ENCODE measurements around the gene DDX56. TPM values are rescaled to one million over a fixed set of nuclear protein-coding genes. Genes with fewer than 3 reads are reported as not detected.

The DDX56 gene
- total RNA-seq, 1 experiment from 2014 or later: 83.1 TPM

DNA sequence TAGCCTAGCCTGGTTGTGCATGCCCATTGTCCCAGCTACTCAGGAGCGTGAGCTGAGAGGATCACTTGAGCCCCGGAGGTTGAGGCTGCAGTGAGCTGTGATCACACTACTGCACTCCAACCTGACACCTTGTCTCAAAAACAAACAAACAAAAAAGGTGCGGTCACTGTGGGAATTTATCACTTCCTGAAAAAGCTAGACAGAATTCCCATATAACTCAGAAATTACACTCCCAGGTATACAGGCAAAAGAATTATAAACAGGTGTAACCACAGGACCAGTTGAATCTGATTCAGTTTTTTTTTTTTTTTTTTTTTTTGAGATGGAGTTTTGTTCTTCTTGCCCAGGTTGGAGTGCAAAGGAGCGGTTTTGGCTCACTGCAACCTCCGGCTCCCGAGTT, 29.5 kb upstream of the DDX56 start:
- H3K9me3 Mint-ChIP-seq: no peaks in the 10 kb centered on the region
- H3K27ac Mint-ChIP-seq: no peak overlapping the region
- CTCF ChIA-PET: no interaction called here
- ATAC-seq (no peak), DNase-seq (ENCODE audit: low spot score) (no peak)
- H3K27me3 Mint-ChIP-seq (ENCODE audit: low read depth): peaks cover 9% of the 10 kb centered on the region
- TF ChIP-seq ATF1 (CRISPR knock-in tag; IDR thresholded peaks at IDR 0.05) (no peak), SOX15 (CRISPR knock-in tag; IDR thresholded peaks at IDR 0.05) (no peak), GRHL2 (CRISPR knock-in tag; IDR thresholded peaks at IDR 0.05; ENCODE audit: insufficient replicate concordance, severe bottlenecking) (no peak), MXD4 (CRISPR knock-in tag; IDR thresholded peaks at IDR 0.05; ENCODE audit: borderline replicate concordance) (no peak), PRRX2 (CRISPR knock-in tag; IDR thresholded peaks at IDR 0.05) (no peak)
- TF ChIP-seq, protein P1, sequence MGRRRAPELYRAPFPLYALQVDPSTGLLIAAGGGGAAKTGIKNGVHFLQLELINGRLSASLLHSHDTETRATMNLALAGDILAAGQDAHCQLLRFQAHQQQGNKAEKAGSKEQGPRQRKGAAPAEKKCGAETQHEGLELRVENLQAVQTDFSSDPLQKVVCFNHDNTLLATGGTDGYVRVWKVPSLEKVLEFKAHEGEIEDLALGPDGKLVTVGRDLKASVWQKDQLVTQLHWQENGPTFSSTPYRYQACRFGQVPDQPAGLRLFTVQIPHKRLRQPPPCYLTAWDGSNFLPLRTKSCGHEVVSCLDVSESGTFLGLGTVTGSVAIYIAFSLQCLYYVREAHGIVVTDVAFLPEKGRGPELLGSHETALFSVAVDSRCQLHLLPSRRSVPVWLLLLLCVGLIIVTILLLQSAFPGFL (CRISPR knock-in tag; IDR thresholded peaks at IDR 0.05; ENCODE audit: borderline replicate concordance): no peak
- TF ChIP-seq, protein P2, sequence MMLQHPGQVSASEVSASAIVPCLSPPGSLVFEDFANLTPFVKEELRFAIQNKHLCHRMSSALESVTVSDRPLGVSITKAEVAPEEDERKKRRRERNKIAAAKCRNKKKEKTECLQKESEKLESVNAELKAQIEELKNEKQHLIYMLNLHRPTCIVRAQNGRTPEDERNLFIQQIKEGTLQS (CRISPR knock-in tag; conservative IDR thresholded peaks at IDR 0.05): no peak
- TF ChIP-seq, protein P3, sequence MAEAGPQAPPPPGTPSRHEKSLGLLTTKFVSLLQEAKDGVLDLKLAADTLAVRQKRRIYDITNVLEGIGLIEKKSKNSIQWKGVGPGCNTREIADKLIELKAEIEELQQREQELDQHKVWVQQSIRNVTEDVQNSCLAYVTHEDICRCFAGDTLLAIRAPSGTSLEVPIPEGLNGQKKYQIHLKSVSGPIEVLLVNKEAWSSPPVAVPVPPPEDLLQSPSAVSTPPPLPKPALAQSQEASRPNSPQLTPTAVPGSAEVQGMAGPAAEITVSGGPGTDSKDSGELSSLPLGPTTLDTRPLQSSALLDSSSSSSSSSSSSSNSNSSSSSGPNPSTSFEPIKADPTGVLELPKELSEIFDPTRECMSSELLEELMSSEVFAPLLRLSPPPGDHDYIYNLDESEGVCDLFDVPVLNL (CRISPR knock-in tag; IDR thresholded peaks at IDR 0.05; ENCODE audit: borderline replicate concordance, low read depth): no peak
- H3K4me1 Mint-ChIP-seq: peaks cover 6% of the 10 kb centered on the region
- no peaks in the 10 kb centered on the region for H3K36me3 Mint-ChIP-seq
- no peak overlapping the region for H3K4me3 Mint-ChIP-seq
- POLR2A ChIA-PET: no interaction called here

DNA sequence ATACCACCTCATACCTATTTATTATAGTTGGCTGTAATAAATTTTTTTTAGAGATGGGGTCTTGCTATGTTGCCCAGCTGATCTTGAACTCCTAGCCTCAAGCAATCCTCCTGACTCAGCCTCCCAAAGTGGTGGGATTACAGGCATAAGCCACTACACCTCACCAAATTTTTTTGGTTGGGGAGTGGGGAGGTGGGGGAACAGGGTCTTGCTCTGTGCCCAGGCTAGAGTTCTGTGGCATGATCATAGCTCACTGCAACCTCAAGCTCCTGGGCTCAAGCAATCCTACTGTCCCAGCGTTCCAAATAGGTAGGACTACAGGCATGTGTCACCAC, 28.8 kb upstream of the DDX56 start:
- TF ChIP-seq GRHL2 (CRISPR knock-in tag; IDR thresholded peaks at IDR 0.05; ENCODE audit: insufficient replicate concordance, severe bottlenecking): no peak
- TF ChIP-seq ZNF671 (CRISPR knock-in tag; IDR thresholded peaks at IDR 0.05): no peak
- TF ChIP-seq, protein P4, sequence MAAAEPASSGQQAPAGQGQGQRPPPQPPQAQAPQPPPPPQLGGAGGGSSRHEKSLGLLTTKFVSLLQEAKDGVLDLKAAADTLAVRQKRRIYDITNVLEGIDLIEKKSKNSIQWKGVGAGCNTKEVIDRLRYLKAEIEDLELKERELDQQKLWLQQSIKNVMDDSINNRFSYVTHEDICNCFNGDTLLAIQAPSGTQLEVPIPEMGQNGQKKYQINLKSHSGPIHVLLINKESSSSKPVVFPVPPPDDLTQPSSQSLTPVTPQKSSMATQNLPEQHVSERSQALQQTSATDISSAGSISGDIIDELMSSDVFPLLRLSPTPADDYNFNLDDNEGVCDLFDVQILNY (CRISPR knock-in tag; IDR thresholded peaks at IDR 0.05): no peak
- no peak for TF ChIP-seq KAT7 (CRISPR knock-in tag; IDR thresholded peaks at IDR 0.05; ENCODE audit: borderline replicate concordance)
- no peak for TF ChIP-seq ETV6 (CRISPR knock-in tag; IDR thresholded peaks at IDR 0.05)
- no peak for TF ChIP-seq RORB (CRISPR knock-in tag; IDR thresholded peaks at IDR 0.05)
- no peak for TF ChIP-seq TEAD1 (CRISPR knock-in tag; IDR thresholded peaks at IDR 0.05)
- TF ChIP-seq, protein P5, sequence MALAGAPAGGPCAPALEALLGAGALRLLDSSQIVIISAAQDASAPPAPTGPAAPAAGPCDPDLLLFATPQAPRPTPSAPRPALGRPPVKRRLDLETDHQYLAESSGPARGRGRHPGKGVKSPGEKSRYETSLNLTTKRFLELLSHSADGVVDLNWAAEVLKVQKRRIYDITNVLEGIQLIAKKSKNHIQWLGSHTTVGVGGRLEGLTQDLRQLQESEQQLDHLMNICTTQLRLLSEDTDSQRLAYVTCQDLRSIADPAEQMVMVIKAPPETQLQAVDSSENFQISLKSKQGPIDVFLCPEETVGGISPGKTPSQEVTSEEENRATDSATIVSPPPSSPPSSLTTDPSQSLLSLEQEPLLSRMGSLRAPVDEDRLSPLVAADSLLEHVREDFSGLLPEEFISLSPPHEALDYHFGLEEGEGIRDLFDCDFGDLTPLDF (CRISPR knock-in tag; IDR thresholded peaks at IDR 0.05): no peak
- no peak for TF ChIP-seq SP1 (CRISPR knock-in tag; conservative IDR thresholded peaks at IDR 0.05)
- no peak for TF ChIP-seq NFYB (CRISPR knock-in tag; conservative IDR thresholded peaks at IDR 0.05; ENCODE audit: low read depth)
- ATAC-seq: no peak
- CTCF ChIA-PET: no interaction called here
- no peak overlapping the region for H3K4me3 Mint-ChIP-seq
- no peak for DNase-seq (ENCODE audit: low spot score)
- H3K27ac Mint-ChIP-seq: no peak overlapping the region
- H3K27me3 Mint-ChIP-seq (ENCODE audit: low read depth): peaks cover 9% of the 10 kb centered on the region
- no peaks in the 10 kb centered on the region for H3K9me3 Mint-ChIP-seq
- H3K36me3 Mint-ChIP-seq: no peaks in the 10 kb centered on the region
- H3K4me1 Mint-ChIP-seq: peaks cover 3% of the 10 kb centered on the region
- POLR2A ChIA-PET: no interaction called here

DNA sequence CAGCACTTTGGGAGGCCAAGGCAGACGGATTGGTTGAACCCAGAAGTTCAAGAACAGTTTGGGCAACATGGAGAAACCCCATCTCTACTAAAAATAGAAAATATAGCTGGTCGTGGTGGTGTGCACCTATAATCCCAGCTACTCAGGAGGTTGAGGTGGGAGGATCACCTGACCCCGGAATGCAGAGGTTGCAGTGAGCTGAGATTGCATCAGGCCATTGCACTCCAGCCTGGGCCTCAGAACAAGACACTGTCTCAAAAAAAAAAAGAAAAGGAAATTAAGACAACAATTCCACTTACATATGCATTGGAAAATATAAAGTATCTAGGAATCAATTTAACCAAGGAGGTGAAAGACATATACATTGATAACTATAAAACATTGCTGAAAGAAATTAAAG, 25.5 kb upstream of the DDX56 start:
- TF ChIP-seq MXD4 (CRISPR knock-in tag; IDR thresholded peaks at IDR 0.05; ENCODE audit: borderline replicate concordance) (no peak), GABPB1 (CRISPR knock-in tag; IDR thresholded peaks at IDR 0.05) (peak; percentile 70)
- ChIA-PET CTCF (no interaction called here), POLR2A (no interaction called here)
- no peaks in the 10 kb centered on the region for H3K9me3 Mint-ChIP-seq
- H3K36me3 Mint-ChIP-seq: no peaks in the 10 kb centered on the region
- H3K4me3 Mint-ChIP-seq: no peak overlapping the region
- DNase-seq (ENCODE audit: low spot score) (no peak), ATAC-seq (no peak)
- H3K27ac Mint-ChIP-seq: no peak overlapping the region
- peaks cover 9% of the 10 kb centered on the region for H3K27me3 Mint-ChIP-seq (ENCODE audit: low read depth)
- H3K4me1 Mint-ChIP-seq: no peaks in the 10 kb centered on the region

All from WTC11 (cell line).